A673 (cell line): ENCODE results near the gene CEP41. TPM values are rescaled to one million over a fixed set of nuclear protein-coding genes. Genes with fewer than 3 reads are reported as not detected.

ENCODE experiments used
- BruUV-seq: library from RNA; stranded (reverse); fragments of 400-500 nt; replicated peaks from 2 replicates; lab custom pipeline; 2021; lab: Mats Ljungman, UMichigan
- CTCF ChIA-PET: fragments of 300-600 bp; sonication (Branson Sonifier 250); formaldehyde crosslinking; loops from one replicate; lab custom pipeline; 2022; ENCODE audit warnings: antibody characterized with exemption; lab: Charles Lee
- POLR2A ChIA-PET: fragments of 300-600 bp; sonication (Branson Sonifier 250); formaldehyde crosslinking; loops from one replicate; lab custom pipeline; 2022; ENCODE audit warnings: antibody characterized with exemption; ENCODE audit not compliant: low non-redundant PET; lab: Charles Lee
- DNase-seq: peaks from one replicate; pipeline ENCODE4 v3.0.0-alpha.2; 2015; ENCODE audit warnings: low spot score
- H3K27ac ChIP-seq: fragments of 200-600 bp; sonication (generic); 2 replicates; pipeline ENCODE4 v1.5.1; 2016; ENCODE audit warnings: mixed run types, low read depth, mild to moderate bottlenecking, mixed read lengths, antibody characterized with exemption, low read length; ENCODE audit not compliant: poor library complexity, severe bottlenecking
- H3K27me3 ChIP-seq: fragments of 200-600 bp; sonication (generic); replicated peaks from 2 replicates; pipeline ENCODE4 v1.6.1; 2017; ENCODE audit warnings: mixed run types, low read depth, mild to moderate bottlenecking, mixed read lengths, antibody characterized with exemption, low read length; ENCODE audit not compliant: insufficient read depth, poor library complexity
- H3K36me3 ChIP-seq: fragments of 200-600 bp; sonication (generic); 2 replicates; pipeline ENCODE4 v1.6.1; 2016; ENCODE audit warnings: mixed run types, mild to moderate bottlenecking, mixed read lengths, antibody characterized with exemption, low read length; ENCODE audit not compliant: insufficient read depth, poor library complexity, severe bottlenecking
- H3K4me1 ChIP-seq: fragments of 200-600 bp; sonication (generic); 2 replicates; pipeline ENCODE4 v1.6.1; 2017; ENCODE audit warnings: mixed run types, mild to moderate bottlenecking, mixed read lengths, antibody characterized with exemption, low read length; ENCODE audit not compliant: insufficient read depth, poor library complexity, severe bottlenecking
- H3K4me3 ChIP-seq: fragments of 200-600 bp; sonication (generic); 2 replicates; pipeline ENCODE4 v1.5.1; 2016; ENCODE audit warnings: low read depth, mixed run types, mild to moderate bottlenecking, mixed read lengths, low read length; ENCODE audit not compliant: poor library complexity, severe bottlenecking
- H3K9me3 ChIP-seq: fragments of 200-600 bp; sonication (generic); 2 replicates; pipeline ENCODE4 v1.6.1; 2016; ENCODE audit warnings: mixed run types, low read depth, mild to moderate bottlenecking, mixed read lengths, antibody characterized with exemption, low read length; ENCODE audit not compliant: poor library complexity, severe bottlenecking
- CTCF ChIP-seq: fragments of 300-800, 200-600 bp; sonication (generic); conservative IDR thresholded peaks from 2 replicates; pipeline ENCODE4 v1.5.1; 2017; ENCODE audit warnings: low read depth, mild to moderate bottlenecking, antibody characterized with exemption, low read length, moderate library complexity, mixed read lengths
- EZH2 ChIP-seq: fragments of 200-600 bp; sonication (generic); IDR thresholded peaks from 2 replicates; pipeline ENCODE4 v1.6.1; 2017; ENCODE audit warnings: borderline replicate concordance, low read depth, mild to moderate bottlenecking, mixed read lengths, antibody characterized with exemption, low read length; ENCODE audit not compliant: poor library complexity, severe bottlenecking
- intact Hi-C: fragments of 100-400 bp; cut with micrococcal nuclease; formaldehyde crosslinking; loops from one replicate; pipeline ENCODE4 v1.10.0; 2022; ENCODE audit not compliant: unreplicated experiment
- total RNA-seq: library from RNA; stranded (reverse); gene quantifications from 2 replicates; pipeline ENCODE4 v1.2.3, GENCODE V29; 2021

CEP41 gene
- total RNA-seq, 1 experiment from 2014 or later, result 25.7 TPM

- Histone ChIP-seq H3K27ac (no peak overlapping the region), H3K4me1 (peaks cover 30% of the 10 kb centered on the region), H3K36me3 (peaks cover 3% of the 10 kb centered on the region), H3K27me3 (no peaks in the 10 kb centered on the region), H3K9me3 (no peaks in the 10 kb centered on the region), H3K4me3 (no peak overlapping the region)
- intact Hi-C loops, result no loop called here
- DNase-seq, result no peak
- BruUV-seq, result no TSS peak
- POLR2A ChIA-PET, result no interaction called here
- TF ChIP-seq CTCF (no peak), EZH2 (no peak)
- CTCF ChIA-PET, result no interaction called here
Observed at GRCh38 chr7:130396109-130396508, 44.7 kb downstream of the CEP41 start.

GRCh38 chr7:130395421-130395820, 45.4 kb downstream of the CEP41 start:
- ChIA-PET POLR2A (no interaction called here), CTCF (no interaction called here)
- TF ChIP-seq CTCF (no peak), EZH2 (no peak)
- no peak overlapping the region for H3K27ac ChIP-seq
- DNase-seq, result no peak
- H3K27me3 ChIP-seq, result no peaks in the 10 kb centered on the region
- H3K4me3 ChIP-seq, result no peak overlapping the region
- H3K4me1 ChIP-seq, result peaks cover 30% of the 10 kb centered on the region
- no TSS peak for BruUV-seq
- no peaks in the 10 kb centered on the region for H3K9me3 ChIP-seq
- intact Hi-C loops, result no loop called here
- no peaks in the 10 kb centered on the region for H3K36me3 ChIP-seq

- Histone ChIP-seq H3K4me3 (no peak overlapping the region), H3K4me1 (peaks cover 30% of the 10 kb centered on the region), H3K27me3 (no peaks in the 10 kb centered on the region), H3K9me3 (no peaks in the 10 kb centered on the region), H3K36me3 (no peaks in the 10 kb centered on the region), H3K27ac (no peak overlapping the region)
- intact Hi-C loops, result no loop called here
- no TSS peak for BruUV-seq
- TF ChIP-seq EZH2, result no peak
- no peak for TF ChIP-seq CTCF
- DNase-seq, result no peak
- ChIA-PET CTCF (no interaction called here), POLR2A (no interaction called here)
Observed at GRCh38 chr7:130394421-130395195, 46.2 kb downstream of the CEP41 start.
